MM.1S (cell line): ENCODE results near the gene PPM1A.

Experiments used
- DNase-seq: peaks from one replicate; pipeline ENCODE4 v3.0.0-alpha.2; 2015
- H2AFZ ChIP-seq: fragments of 300-600 bp; sonication (generic); 2 replicates; pipeline ENCODE4 v1.6.0; 2016; ENCODE audit warnings: antibody characterized with exemption, low read length
- H3F3A ChIP-seq: fragments of 300-600 bp; sonication (generic); 2 replicates; pipeline ENCODE4 v1.6.1; 2016; ENCODE audit warnings: mild to moderate bottlenecking, antibody characterized with exemption, low read length, moderate library complexity, mixed read lengths; ENCODE audit not compliant: insufficient read depth
- H3K27ac ChIP-seq: fragments of 300-600 bp; sonication (generic); 2 replicates; pipeline ENCODE4 v1.5.1; 2016; ENCODE audit warnings: mild to moderate bottlenecking, low read length
- H3K27me3 ChIP-seq: fragments of 300-600 bp; sonication (generic); replicated peaks from 2 replicates; pipeline ENCODE4 v1.6.0; 2016; ENCODE audit warnings: low read length; ENCODE audit not compliant: insufficient read depth
- H3K36me3 ChIP-seq: fragments of 300-600 bp; sonication (generic); replicated peaks from 2 replicates; pipeline ENCODE4 v1.6.1; 2016; ENCODE audit warnings: mild to moderate bottlenecking, low read length, mixed read lengths; ENCODE audit not compliant: insufficient read depth
- H3K4me1 ChIP-seq: fragments of 300-600 bp; sonication (generic); 2 replicates; pipeline ENCODE4 v1.6.1; 2016; ENCODE audit warnings: low read length, mixed read lengths
- H3K4me2 ChIP-seq: fragments of 300-600 bp; sonication (generic); 2 replicates; pipeline ENCODE4 v1.6.0; 2016; ENCODE audit warnings: low read depth, low read length
- H3K4me3 ChIP-seq: fragments of 300-600 bp; sonication (generic); 2 replicates; pipeline ENCODE4 v1.5.1; 2016; ENCODE audit warnings: low read length, mixed read lengths
- H3K79me2 ChIP-seq: fragments of 300-600 bp; sonication (generic); 2 replicates; pipeline ENCODE4 v1.6.1; 2016; ENCODE audit warnings: mixed run types, low read length, mixed read lengths
- H3K9ac ChIP-seq: fragments of 300-600 bp; sonication (generic); 2 replicates; pipeline ENCODE4 v1.6.1; 2016; ENCODE audit warnings: low read length, mixed read lengths
- H3K9me2 ChIP-seq: fragments of 300-600 bp; sonication (generic); replicated peaks from 2 replicates; pipeline ENCODE4 v1.6.1; 2016; ENCODE audit warnings: mild to moderate bottlenecking, low read length, mixed read lengths; ENCODE audit not compliant: insufficient read depth
- H3K9me3 ChIP-seq: fragments of 300-600 bp; sonication (generic); replicated peaks from 2 replicates; pipeline ENCODE4 v1.6.1; 2016; ENCODE audit warnings: mild to moderate bottlenecking, low read length, mixed read lengths; ENCODE audit not compliant: insufficient read depth
- H4K20me1 ChIP-seq: fragments of 300-600 bp; sonication (generic); 2 replicates; pipeline ENCODE4 v1.6.1; 2016; ENCODE audit warnings: mild to moderate bottlenecking, low read length, moderate library complexity, mixed read lengths; ENCODE audit not compliant: insufficient read depth
- EZH2 ChIP-seq: fragments of 300-600 bp; sonication (generic); optimal IDR thresholded peaks from 2 replicates; pipeline ENCODE3; 2017; ENCODE audit warnings: low read depth, mild to moderate bottlenecking, antibody characterized with exemption, low read length, mixed read lengths
- EZH2phosphoT487 ChIP-seq: fragments of 300-600 bp; sonication (generic); IDR thresholded peaks from 2 replicates; pipeline ENCODE4 v1.6.1; 2018; ENCODE audit warnings: antibody characterized with exemption, low read length
- TF ChIP-seq, protein P1 (sequence below): fragments of 300-600 bp; sonication (generic); IDR thresholded peaks from 2 replicates; pipeline ENCODE4 v1.5.1; 2016; ENCODE audit warnings: antibody characterized with exemption, low read length, mixed read lengths

PPM1A gene

GRCh38 chr14:60274448-60274847 lies 25.4 kb downstream of the PPM1A start:
- Histone ChIP-seq H3K27ac (no peak overlapping the region), H3K9ac (no peak overlapping the region)
- TF ChIP-seq EZH2 (no peak), EZH2phosphoT487 (no peak)
- TF ChIP-seq, protein P1, sequence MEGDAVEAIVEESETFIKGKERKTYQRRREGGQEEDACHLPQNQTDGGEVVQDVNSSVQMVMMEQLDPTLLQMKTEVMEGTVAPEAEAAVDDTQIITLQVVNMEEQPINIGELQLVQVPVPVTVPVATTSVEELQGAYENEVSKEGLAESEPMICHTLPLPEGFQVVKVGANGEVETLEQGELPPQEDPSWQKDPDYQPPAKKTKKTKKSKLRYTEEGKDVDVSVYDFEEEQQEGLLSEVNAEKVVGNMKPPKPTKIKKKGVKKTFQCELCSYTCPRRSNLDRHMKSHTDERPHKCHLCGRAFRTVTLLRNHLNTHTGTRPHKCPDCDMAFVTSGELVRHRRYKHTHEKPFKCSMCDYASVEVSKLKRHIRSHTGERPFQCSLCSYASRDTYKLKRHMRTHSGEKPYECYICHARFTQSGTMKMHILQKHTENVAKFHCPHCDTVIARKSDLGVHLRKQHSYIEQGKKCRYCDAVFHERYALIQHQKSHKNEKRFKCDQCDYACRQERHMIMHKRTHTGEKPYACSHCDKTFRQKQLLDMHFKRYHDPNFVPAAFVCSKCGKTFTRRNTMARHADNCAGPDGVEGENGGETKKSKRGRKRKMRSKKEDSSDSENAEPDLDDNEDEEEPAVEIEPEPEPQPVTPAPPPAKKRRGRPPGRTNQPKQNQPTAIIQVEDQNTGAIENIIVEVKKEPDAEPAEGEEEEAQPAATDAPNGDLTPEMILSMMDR, result no peak

DNA sequence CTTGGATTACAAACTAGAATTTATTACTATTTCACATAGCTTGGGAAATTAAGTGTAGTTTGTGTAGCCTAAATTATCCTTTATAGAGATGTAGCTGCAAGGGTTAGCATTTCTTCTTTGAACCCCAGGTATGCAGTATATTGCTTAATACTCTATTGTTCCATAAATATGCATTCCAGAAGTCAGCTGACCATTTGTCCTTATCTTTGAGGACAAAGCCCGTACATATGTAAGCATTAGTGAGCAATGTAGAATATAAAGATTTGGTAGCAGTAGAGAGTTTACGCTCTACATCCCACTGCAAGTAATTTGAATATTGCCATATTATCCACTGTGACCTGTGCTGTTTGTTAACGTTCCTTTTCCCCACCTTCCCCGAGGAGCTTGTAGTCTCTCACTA lies 26.9 kb downstream of the PPM1A start:
- no peak overlapping the region for H3K27ac ChIP-seq
- no peak overlapping the region for H3K4me3 ChIP-seq
- no peaks in the 10 kb centered on the region for H4K20me1 ChIP-seq
- no peaks in the 10 kb centered on the region for H3K9me2 ChIP-seq
- H3K36me3 ChIP-seq, result no peaks in the 10 kb centered on the region
- TF ChIP-seq EZH2phosphoT487 (no peak), EZH2 (no peak)
- TF ChIP-seq, protein P1, result no peak
- H2AFZ ChIP-seq, result no peak overlapping the region
- no peak overlapping the region for H3K4me2 ChIP-seq
- H3K4me1 ChIP-seq, result no peaks in the 10 kb centered on the region
- H3F3A ChIP-seq, result no peaks in the 10 kb centered on the region
- no peaks in the 10 kb centered on the region for H3K27me3 ChIP-seq
- peaks cover 67% of the 10 kb centered on the region for H3K79me2 ChIP-seq
- no peaks in the 10 kb centered on the region for H3K9me3 ChIP-seq
- DNase-seq, result no peak
- H3K9ac ChIP-seq, result no peak overlapping the region

More at GRCh38 chr14:60274448-60274847, 25.4 kb downstream of the PPM1A start:
- Histone ChIP-seq H3K9me2 (no peaks in the 10 kb centered on the region), H3K9me3 (no peaks in the 10 kb centered on the region), H3F3A (no peaks in the 10 kb centered on the region), H3K4me1 (no peaks in the 10 kb centered on the region), H3K4me2 (no peak overlapping the region), H3K79me2 (peaks cover 70% of the 10 kb centered on the region), H3K4me3 (no peak overlapping the region), H4K20me1 (no peaks in the 10 kb centered on the region), H3K36me3 (no peaks in the 10 kb centered on the region), H2AFZ (no peak overlapping the region), H3K27me3 (no peaks in the 10 kb centered on the region)
- DNase-seq, result no peak

DNA sequence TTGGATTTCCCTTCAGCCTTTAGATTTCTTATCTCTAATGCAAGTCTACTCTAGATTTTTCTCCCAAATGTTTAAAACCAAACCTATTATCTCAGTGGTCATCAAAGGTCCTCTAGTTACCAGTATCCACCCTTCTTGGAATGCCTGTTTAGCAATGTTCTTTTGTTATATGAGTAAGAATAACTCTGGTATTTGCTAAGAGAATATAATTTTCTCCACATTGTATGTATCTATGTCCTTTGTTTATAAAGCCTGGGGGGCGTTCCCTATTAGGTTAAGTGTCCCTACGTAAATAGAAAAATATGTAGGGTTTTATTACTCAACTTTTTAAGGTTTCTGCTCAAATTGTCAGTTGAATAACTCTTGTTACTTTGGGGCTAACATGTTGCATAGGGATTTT lies 27.3 kb downstream of the PPM1A start:
- Histone ChIP-seq H3K9ac (no peak overlapping the region), H3K79me2 (peaks cover 64% of the 10 kb centered on the region), H3F3A (no peaks in the 10 kb centered on the region), H2AFZ (no peak overlapping the region), H4K20me1 (no peaks in the 10 kb centered on the region), H3K9me2 (no peaks in the 10 kb centered on the region), H3K4me3 (no peak overlapping the region), H3K27ac (no peak overlapping the region), H3K36me3 (no peaks in the 10 kb centered on the region), H3K4me2 (no peak overlapping the region), H3K27me3 (no peaks in the 10 kb centered on the region), H3K9me3 (no peaks in the 10 kb centered on the region), H3K4me1 (no peaks in the 10 kb centered on the region)
- DNase-seq, result no peak
- no peak for TF ChIP-seq EZH2phosphoT487
- TF ChIP-seq, protein P1, result no peak
- TF ChIP-seq EZH2, result no peak
